Panc1 (cell line): ENCODE measurements around the gene CRISP1. TPM values are rescaled to one million over a fixed set of nuclear protein-coding genes. Genes with fewer than 3 reads are reported as not detected.

Experiments
- ATAC-seq: fragments of 200-7000 bp; cut with Tn5 transposase; 2 replicates; pipeline ENCODE4 v1.9.1; 2020; ENCODE audit warnings: mild to moderate bottlenecking, moderate library complexity
- BruUV-seq: library from RNA; stranded (reverse); fragments of 400-500 nt; replicated peaks from 2 replicates; lab custom pipeline; 2021; lab: Mats Ljungman, UMichigan
- CTCF ChIA-PET: fragments of 300-600 bp; sonication (Branson Sonifier 250); formaldehyde crosslinking; loops from one replicate; lab custom pipeline; 2022; ENCODE audit warnings: antibody characterized with exemption; lab: Charles Lee
- POLR2A ChIA-PET: fragments of 300-600 bp; sonication (Branson Sonifier 250); formaldehyde crosslinking; loops from one replicate; lab custom pipeline; 2022; ENCODE audit warnings: antibody characterized with exemption; lab: Charles Lee
- DNase-seq: peaks from one replicate; pipeline ENCODE4 v3.0.0-alpha.2; 2010; ENCODE audit warnings: low read depth, low spot score
- H3K27ac ChIP-seq: 2 replicates; pipeline ENCODE4 v1.5.1; 2011; ENCODE audit warnings: mild to moderate bottlenecking, low read length, inconsistent platforms
- H3K27me3 ChIP-seq: fragments of 200-500 bp; sonication (Bioruptor generic); 2 replicates; pipeline ENCODE4 v1.6.0; 2014; ENCODE audit warnings: low read length, inconsistent platforms; ENCODE audit not compliant: control insufficient read depth, insufficient read depth
- H3K36me3 ChIP-seq: fragments of 200-500 bp; sonication (Bioruptor generic); 2 replicates; pipeline ENCODE4 v1.5.1; 2014; ENCODE audit warnings: inconsistent platforms, mild to moderate bottlenecking, low read length, moderate library complexity; ENCODE audit not compliant: control insufficient read depth, insufficient read depth
- H3K4me1 ChIP-seq: 2 replicates; pipeline ENCODE4 v1.5.1; 2011; ENCODE audit warnings: inconsistent platforms, mild to moderate bottlenecking, low read length, moderate library complexity; ENCODE audit not compliant: control insufficient read depth, insufficient read depth
- H3K4me3 ChIP-seq, 2 experiments: 2 replicates each; pipeline ENCODE4 v1.5.1; 2011 to 2012; ENCODE audit warnings: low read depth in 2 of 2, low read length in 2 of 2, mild to moderate bottlenecking in 2 of 2, inconsistent platforms in 1 of 2, moderate library complexity in 1 of 2
- H3K9me3 ChIP-seq: fragments of 200-500 bp; sonication (Bioruptor generic); 2 replicates; pipeline ENCODE4 v1.5.1; 2014; ENCODE audit warnings: low read depth, mild to moderate bottlenecking, inconsistent platforms, low read length, moderate library complexity; ENCODE audit not compliant: control insufficient read depth, insufficient read depth
- POLR2AphosphoS5 ChIP-seq: IDR thresholded peaks from 2 replicates; pipeline ENCODE4 v1.6.1; 2012; ENCODE audit warnings: mild to moderate bottlenecking, low read depth, low read length, moderate library complexity
- SIN3A ChIP-seq: IDR thresholded peaks from 2 replicates; pipeline ENCODE4 v1.6.1; 2012; ENCODE audit warnings: low read depth, mild to moderate bottlenecking, low read length, moderate library complexity, borderline replicate concordance; ENCODE audit not compliant: insufficient read depth
- TCF7L2 ChIP-seq: IDR thresholded peaks from 2 replicates; pipeline ENCODE4 v1.6.1; 2011; ENCODE audit warnings: mild to moderate bottlenecking, low read depth, low read length, inconsistent platforms
- in situ Hi-C: cut with HindIII; loops from 2 replicates; pipeline ENCODE4 v1.10.0; 2016; ENCODE audit warnings: low sequenced_read_pairs, low pct_unique_long_range_greater_than_20kb
- intact Hi-C: fragments of 100-400 bp; cut with micrococcal nuclease; formaldehyde crosslinking; loops from one replicate; pipeline ENCODE4 v1.10.0; 2022; ENCODE audit not compliant: unreplicated experiment
- total RNA-seq: library from RNA; stranded (reverse); gene quantifications from one replicate; pipeline ENCODE4 v1.2.1, GENCODE V29; 2021; ENCODE audit not compliant: unreplicated experiment
- TF ChIP-seq, protein P1 (sequence below), 2 experiments: IDR thresholded peaks; 2 replicates each; pipeline ENCODE4 v1.6.1; 2011 to 2012; ENCODE audit warnings: low read depth in 2 of 2, control low read depth in 1 of 2, low read length in 1 of 2, mild to moderate bottlenecking in 1 of 2, moderate library complexity in 1 of 2; ENCODE audit not compliant: insufficient read depth in 1 of 2
- TF ChIP-seq, protein P2 (sequence below): fragments of 450-650 bp; IDR thresholded peaks from 2 replicates; pipeline ENCODE4 v1.5.1; 2017; ENCODE audit warnings: mild to moderate bottlenecking

Gene CRISP1
- total RNA-seq, 1 experiment from 2014 or later = not detected

GRCh38 chr6:49841424-49841823 lies 24.9 kb downstream of the CRISP1 start:
- CTCF ChIA-PET = no interaction called here
- H3K9me3 ChIP-seq = no peaks in the 10 kb centered on the region
- no TSS peak for BruUV-seq
- H3K27me3 ChIP-seq = peaks cover 2% of the 10 kb centered on the region; the same call in 1 of the 2 replicates
- in situ Hi-C loops = loop anchor here (25.0 kb wide), 1 partner anchor 204 kb away; the partner anchor contains the start of gene RHAG
- DNase-seq = no peak
- ATAC-seq = no peak
- H3K27ac ChIP-seq = no peak overlapping the region
- H3K36me3 ChIP-seq = no peaks in the 10 kb centered on the region
- intact Hi-C loops = no loop called here
- POLR2A ChIA-PET = no interaction called here
- no peaks in the 10 kb centered on the region for H3K4me1 ChIP-seq
- H3K4me3 ChIP-seq = no peak overlapping the region
- TF ChIP-seq TCF7L2 (no peak), POLR2AphosphoS5 (no peak), SIN3A (no peak)
- TF ChIP-seq, protein P1, sequence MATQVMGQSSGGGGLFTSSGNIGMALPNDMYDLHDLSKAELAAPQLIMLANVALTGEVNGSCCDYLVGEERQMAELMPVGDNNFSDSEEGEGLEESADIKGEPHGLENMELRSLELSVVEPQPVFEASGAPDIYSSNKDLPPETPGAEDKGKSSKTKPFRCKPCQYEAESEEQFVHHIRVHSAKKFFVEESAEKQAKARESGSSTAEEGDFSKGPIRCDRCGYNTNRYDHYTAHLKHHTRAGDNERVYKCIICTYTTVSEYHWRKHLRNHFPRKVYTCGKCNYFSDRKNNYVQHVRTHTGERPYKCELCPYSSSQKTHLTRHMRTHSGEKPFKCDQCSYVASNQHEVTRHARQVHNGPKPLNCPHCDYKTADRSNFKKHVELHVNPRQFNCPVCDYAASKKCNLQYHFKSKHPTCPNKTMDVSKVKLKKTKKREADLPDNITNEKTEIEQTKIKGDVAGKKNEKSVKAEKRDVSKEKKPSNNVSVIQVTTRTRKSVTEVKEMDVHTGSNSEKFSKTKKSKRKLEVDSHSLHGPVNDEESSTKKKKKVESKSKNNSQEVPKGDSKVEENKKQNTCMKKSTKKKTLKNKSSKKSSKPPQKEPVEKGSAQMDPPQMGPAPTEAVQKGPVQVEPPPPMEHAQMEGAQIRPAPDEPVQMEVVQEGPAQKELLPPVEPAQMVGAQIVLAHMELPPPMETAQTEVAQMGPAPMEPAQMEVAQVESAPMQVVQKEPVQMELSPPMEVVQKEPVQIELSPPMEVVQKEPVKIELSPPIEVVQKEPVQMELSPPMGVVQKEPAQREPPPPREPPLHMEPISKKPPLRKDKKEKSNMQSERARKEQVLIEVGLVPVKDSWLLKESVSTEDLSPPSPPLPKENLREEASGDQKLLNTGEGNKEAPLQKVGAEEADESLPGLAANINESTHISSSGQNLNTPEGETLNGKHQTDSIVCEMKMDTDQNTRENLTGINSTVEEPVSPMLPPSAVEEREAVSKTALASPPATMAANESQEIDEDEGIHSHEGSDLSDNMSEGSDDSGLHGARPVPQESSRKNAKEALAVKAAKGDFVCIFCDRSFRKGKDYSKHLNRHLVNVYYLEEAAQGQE (IDR thresholded peaks at IDR 0.05; ENCODE audit: insufficient read depth in 1 of 2, low read depth in 2 of 2, low read length in 1 of 2) = no peak
- TF ChIP-seq, protein P2, sequence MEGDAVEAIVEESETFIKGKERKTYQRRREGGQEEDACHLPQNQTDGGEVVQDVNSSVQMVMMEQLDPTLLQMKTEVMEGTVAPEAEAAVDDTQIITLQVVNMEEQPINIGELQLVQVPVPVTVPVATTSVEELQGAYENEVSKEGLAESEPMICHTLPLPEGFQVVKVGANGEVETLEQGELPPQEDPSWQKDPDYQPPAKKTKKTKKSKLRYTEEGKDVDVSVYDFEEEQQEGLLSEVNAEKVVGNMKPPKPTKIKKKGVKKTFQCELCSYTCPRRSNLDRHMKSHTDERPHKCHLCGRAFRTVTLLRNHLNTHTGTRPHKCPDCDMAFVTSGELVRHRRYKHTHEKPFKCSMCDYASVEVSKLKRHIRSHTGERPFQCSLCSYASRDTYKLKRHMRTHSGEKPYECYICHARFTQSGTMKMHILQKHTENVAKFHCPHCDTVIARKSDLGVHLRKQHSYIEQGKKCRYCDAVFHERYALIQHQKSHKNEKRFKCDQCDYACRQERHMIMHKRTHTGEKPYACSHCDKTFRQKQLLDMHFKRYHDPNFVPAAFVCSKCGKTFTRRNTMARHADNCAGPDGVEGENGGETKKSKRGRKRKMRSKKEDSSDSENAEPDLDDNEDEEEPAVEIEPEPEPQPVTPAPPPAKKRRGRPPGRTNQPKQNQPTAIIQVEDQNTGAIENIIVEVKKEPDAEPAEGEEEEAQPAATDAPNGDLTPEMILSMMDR = no peak

DNA sequence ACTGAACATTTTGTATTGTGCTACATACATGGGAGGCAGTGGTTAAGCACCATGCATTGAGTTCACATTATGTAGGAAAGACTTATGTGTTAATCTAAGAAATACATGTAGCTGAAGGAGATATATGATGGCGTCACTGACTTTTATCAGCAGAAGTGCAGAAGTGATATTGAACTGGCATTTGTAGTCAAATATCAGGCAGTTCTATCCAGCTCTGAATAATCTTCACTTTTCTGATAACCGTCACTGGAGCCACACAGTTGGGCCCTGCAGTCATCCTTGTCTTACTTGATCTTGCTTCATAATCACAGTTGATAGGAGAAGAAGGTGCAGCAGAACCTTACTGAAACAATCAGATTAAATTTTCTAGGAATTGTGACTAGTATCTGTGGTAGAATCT lies 26.4 kb downstream of the CRISP1 start:
- no peaks in the 10 kb centered on the region for H3K4me1 ChIP-seq
- H3K27me3 ChIP-seq = peaks cover 2% of the 10 kb centered on the region; the same call in 1 of the 2 replicates
- no peaks in the 10 kb centered on the region for H3K9me3 ChIP-seq
- no peak overlapping the region for H3K27ac ChIP-seq
- POLR2A ChIA-PET = no interaction called here
- TF ChIP-seq, protein P1 (IDR thresholded peaks at IDR 0.05; ENCODE audit: insufficient read depth in 1 of 2, low read depth in 2 of 2, low read length in 1 of 2) = no peak
- TF ChIP-seq, protein P2 = no peak
- TF ChIP-seq POLR2AphosphoS5 = no peak
- no peak for TF ChIP-seq TCF7L2
- TF ChIP-seq SIN3A = no peak
- no TSS peak for BruUV-seq
- H3K4me3 ChIP-seq = no peak overlapping the region
- CTCF ChIA-PET = no interaction called here
- no peaks in the 10 kb centered on the region for H3K36me3 ChIP-seq
- intact Hi-C loops = no loop called here
- no peak for ATAC-seq
- DNase-seq = no peak
- in situ Hi-C loops = loop anchor here (25.0 kb wide), 1 partner anchor 203 kb away; the partner anchor contains the start of gene RHAG
